Measurements from ENCODE around the gene CDCA8. TPM values are rescaled to one million over a fixed set of nuclear protein-coding genes. Genes with fewer than 3 reads are reported as not detected.

CDCA8 gene
- total and polyA plus RNA-seq, 8 donors = 0.19 to 0.79 (median 0.44) TPM

GRCh38 chr1:37725851-37726613 is 33.7 kb downstream of the CDCA8 start:
- WGBS, 2 donors = 63 to 68% methylated on average over 12 to 14 of the region's 14 CpGs
- no peaks in the 10 kb centered on the region for H3K4me1 ChIP-seq
- H3K27me3 ChIP-seq = no peaks in the 10 kb centered on the region
- no peak overlapping the region for H3K4me3 ChIP-seq
- H3K27ac ChIP-seq = no peak overlapping the region
- no peaks in the 10 kb centered on the region for H3K36me3 ChIP-seq
- H3K9me3 ChIP-seq = no peaks in the 10 kb centered on the region
- intact Hi-C loops (cut with DNase I) = no loop called here
- no peak for ATAC-seq
- TF ChIP-seq, protein P1, sequence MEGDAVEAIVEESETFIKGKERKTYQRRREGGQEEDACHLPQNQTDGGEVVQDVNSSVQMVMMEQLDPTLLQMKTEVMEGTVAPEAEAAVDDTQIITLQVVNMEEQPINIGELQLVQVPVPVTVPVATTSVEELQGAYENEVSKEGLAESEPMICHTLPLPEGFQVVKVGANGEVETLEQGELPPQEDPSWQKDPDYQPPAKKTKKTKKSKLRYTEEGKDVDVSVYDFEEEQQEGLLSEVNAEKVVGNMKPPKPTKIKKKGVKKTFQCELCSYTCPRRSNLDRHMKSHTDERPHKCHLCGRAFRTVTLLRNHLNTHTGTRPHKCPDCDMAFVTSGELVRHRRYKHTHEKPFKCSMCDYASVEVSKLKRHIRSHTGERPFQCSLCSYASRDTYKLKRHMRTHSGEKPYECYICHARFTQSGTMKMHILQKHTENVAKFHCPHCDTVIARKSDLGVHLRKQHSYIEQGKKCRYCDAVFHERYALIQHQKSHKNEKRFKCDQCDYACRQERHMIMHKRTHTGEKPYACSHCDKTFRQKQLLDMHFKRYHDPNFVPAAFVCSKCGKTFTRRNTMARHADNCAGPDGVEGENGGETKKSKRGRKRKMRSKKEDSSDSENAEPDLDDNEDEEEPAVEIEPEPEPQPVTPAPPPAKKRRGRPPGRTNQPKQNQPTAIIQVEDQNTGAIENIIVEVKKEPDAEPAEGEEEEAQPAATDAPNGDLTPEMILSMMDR (IDR thresholded peaks at IDR 0.05) = no peak
- FAIRE-seq = no peak
- no peak for DNase-seq

GRCh38 chr1:37726751-37727585 is 34.7 kb downstream of the CDCA8 start:
- H3K36me3 ChIP-seq = no peaks in the 10 kb centered on the region
- ATAC-seq = no peak
- TF ChIP-seq, protein P1 (IDR thresholded peaks at IDR 0.05) = no peak
- no peaks in the 10 kb centered on the region for H3K27me3 ChIP-seq
- H3K9me3 ChIP-seq = no peaks in the 10 kb centered on the region
- no peak overlapping the region for H3K4me3 ChIP-seq
- intact Hi-C loops (cut with DNase I) = no loop called here
- H3K4me1 ChIP-seq = no peaks in the 10 kb centered on the region
- WGBS, 2 donors = 74 to 76% methylated on average over 15 of the region's 15 CpGs
- DNase-seq = no peak
- no peak for FAIRE-seq
- H3K27ac ChIP-seq = no peak overlapping the region

GRCh38 chr1:37728416-37728815 is 36.1 kb downstream of the CDCA8 start:
- WGBS, 2 donors = 77 to 87% methylated on average over 4 of the region's 4 CpGs
- H3K27ac ChIP-seq = no peak overlapping the region
- DNase-seq (no peak), FAIRE-seq (no peak), ATAC-seq (no peak)
- no peaks in the 10 kb centered on the region for H3K9me3 ChIP-seq
- intact Hi-C loops (cut with DNase I) = no loop called here
- no peaks in the 10 kb centered on the region for H3K36me3 ChIP-seq
- no peaks in the 10 kb centered on the region for H3K4me1 ChIP-seq
- TF ChIP-seq, protein P1 (IDR thresholded peaks at IDR 0.05) = no peak
- no peak overlapping the region for H3K4me3 ChIP-seq
- no peaks in the 10 kb centered on the region for H3K27me3 ChIP-seq

DNA sequence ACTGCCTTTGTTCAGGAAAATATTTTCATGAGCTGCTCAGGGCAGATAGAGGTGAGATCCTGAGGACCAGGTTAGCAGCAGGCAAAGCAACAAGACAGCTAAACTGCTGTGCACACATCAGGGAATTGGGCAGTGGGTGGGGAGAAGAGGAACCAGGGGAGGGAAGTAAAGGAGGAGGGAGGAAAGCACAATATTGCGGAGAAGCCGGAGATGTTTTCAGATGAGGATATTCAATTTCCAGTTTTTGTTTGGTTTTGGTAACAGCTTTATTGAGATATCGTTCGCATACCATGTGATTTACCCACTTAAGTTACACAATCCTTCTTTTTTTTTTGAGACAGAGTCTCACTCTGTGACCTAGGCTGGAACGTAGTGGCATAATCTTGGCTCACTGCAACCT is 38.1 kb downstream of the CDCA8 start:
- DNase-seq (no peak), ATAC-seq (no peak), FAIRE-seq (no peak)
- intact Hi-C loops (cut with DNase I) = no loop called here
- H3K27ac ChIP-seq = no peak overlapping the region
- H3K27me3 ChIP-seq = no peaks in the 10 kb centered on the region
- no peak overlapping the region for H3K4me3 ChIP-seq
- H3K9me3 ChIP-seq = no peaks in the 10 kb centered on the region
- TF ChIP-seq, protein P1 (IDR thresholded peaks at IDR 0.05) = no peak
- H3K36me3 ChIP-seq = no peaks in the 10 kb centered on the region
- 82 to 88% methylated on average over 5 of the region's 5 CpGs for WGBS, 2 donors
- no peaks in the 10 kb centered on the region for H3K4me1 ChIP-seq

Measured in pancreas (tissue), 10 donors.